ENCODE measurements around the gene AJAP1.

The AJAP1 gene

DNA sequence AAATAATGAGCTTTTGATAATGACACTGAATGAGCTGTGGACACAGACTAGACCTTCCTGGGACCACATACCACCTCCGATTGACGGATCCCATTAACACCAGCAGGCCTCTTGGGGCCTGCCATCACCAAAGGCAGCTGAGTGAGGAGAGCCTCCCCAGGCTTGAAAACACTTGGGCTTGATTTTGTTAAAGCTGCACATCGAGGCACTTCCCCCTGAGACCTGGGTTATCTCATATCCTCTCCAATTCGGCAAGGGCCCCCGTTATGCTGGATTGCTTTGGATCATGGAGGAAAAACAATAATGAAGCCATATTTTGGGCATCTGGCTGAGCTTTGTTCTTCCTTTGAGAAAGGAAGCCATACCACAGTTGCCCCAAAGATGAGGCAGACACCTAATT, 143.0 kb downstream of the AJAP1 start:
- Histone ChIP-seq H3K4ac (ENCODE audit: low read length) (no peak overlapping the region), H2AFZ (ENCODE audit: low read length) (no peak overlapping the region), H4K8ac (ENCODE audit: low read depth, low read length) (no peak overlapping the region), H3K9ac (ENCODE audit: low read depth, low read length, poor library complexity) (no peak overlapping the region), H2AK5ac (ENCODE audit: low read depth, low read length) (no peak overlapping the region), H3K18ac (ENCODE audit: low read length) (no peak overlapping the region), H3K4me1 (ENCODE audit: control insufficient read depth in 2 of 2, insufficient read depth in 1 of 2, low read depth in 1 of 2, low read length in 2 of 2) (no peaks in the 10 kb centered on the region), H3K27me3 (ENCODE audit: control insufficient read depth in 3 of 3, insufficient read depth in 3 of 3, low read depth in 1 of 3, low read length in 3 of 3) (no peaks in the 10 kb centered on the region), H3K23ac (ENCODE audit: low read depth, low read length, poor library complexity) (no peak overlapping the region), H2BK120ac (ENCODE audit: low read depth, low read length) (no peak overlapping the region), H3K27ac (replicated peaks; ENCODE audit: low read length) (no peak overlapping the region), H3K4me3 (ENCODE audit: low read length in 2 of 2) (no peak overlapping the region), H3K79me1 (ENCODE audit: low read depth, low read length) (peaks cover 2% of the 10 kb centered on the region), H2BK15ac (ENCODE audit: low read length) (no peak overlapping the region), H2BK12ac (ENCODE audit: low read length) (no peak overlapping the region), H3K9me3 (replicated peaks in 1 of 2; ENCODE audit: control insufficient read depth in 2 of 2, insufficient read depth in 1 of 2, low read depth in 1 of 2, low read length in 2 of 2) (peaks cover 0 to 4% of the 10 kb centered on the region in 2 donors), H3K36me3 (replicated peaks in 1 of 2; ENCODE audit: control insufficient read depth in 2 of 2, insufficient read depth in 2 of 2, low read length in 2 of 2) (no peaks in the 10 kb centered on the region), H2BK5ac (ENCODE audit: low read length) (no peak overlapping the region), H3K4me2 (ENCODE audit: insufficient read depth, low read length, poor library complexity, severe bottlenecking) (no peak overlapping the region), H3K14ac (ENCODE audit: low read length) (no peak overlapping the region), H4K91ac (ENCODE audit: low read depth, low read length, poor library complexity) (no peak overlapping the region)
- DNase-seq (ENCODE audit: low spot score): no peak
- WGBS, 2 donors (ENCODE audit: extremely low coverage in 2 of 2, insufficient read length in 2 of 2, insufficient replicate concordance in 1 of 2): no CpG with 5 or more reads among the region's 5 CpGs

DNA sequence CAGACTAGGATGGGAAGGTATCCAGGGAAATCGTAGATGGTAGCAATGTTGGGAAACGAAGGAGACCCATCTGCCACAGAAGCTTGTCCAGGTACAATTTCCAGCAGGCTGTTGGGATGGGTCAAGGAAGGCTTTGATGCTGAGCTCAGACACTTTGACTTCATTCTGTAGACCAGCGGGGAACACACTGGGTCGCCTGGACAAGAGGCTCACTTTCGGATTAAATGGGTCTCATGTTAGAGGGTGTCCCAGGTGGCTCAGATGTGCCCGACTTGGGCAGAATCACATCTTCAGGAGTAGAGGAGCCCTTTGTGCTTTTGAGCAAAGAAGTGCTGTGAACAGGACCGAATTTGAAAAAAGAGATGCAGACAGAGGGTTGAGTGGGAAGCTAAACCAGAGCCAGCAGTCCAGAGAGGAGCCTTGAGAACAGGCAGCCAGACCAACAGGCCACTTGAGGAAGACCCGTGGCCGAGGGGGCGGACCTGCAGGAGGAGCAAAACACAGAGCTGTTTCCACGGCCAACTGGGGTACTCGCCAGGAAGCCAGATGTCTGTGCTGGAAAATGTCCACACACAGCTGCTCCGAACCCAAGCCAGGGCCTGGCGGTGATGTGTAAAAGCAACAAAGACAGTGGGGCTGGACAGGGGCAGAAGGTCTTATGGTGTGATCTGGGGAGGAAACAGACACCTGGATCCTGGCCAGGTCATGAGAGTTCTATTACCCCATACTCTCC, 146.9 kb downstream of the AJAP1 start:
- no peak overlapping the region for H2AFZ ChIP-seq (ENCODE audit: low read length)
- H2AK5ac ChIP-seq (ENCODE audit: low read depth, low read length): no peak overlapping the region
- no peak overlapping the region for H3K9ac ChIP-seq (ENCODE audit: low read depth, low read length, poor library complexity)
- no peaks in the 10 kb centered on the region for H3K36me3 ChIP-seq (replicated peaks in 1 of 2; ENCODE audit: control insufficient read depth in 2 of 2, insufficient read depth in 2 of 2, low read length in 2 of 2)
- no peak overlapping the region for H2BK120ac ChIP-seq (ENCODE audit: low read depth, low read length)
- WGBS, 2 donors (ENCODE audit: extremely low coverage in 2 of 2, insufficient read length in 2 of 2, insufficient replicate concordance in 1 of 2): no CpG with 5 or more reads among the region's 14 CpGs
- H4K91ac ChIP-seq (ENCODE audit: low read depth, low read length, poor library complexity): no peak overlapping the region
- no peak overlapping the region for H3K4me3 ChIP-seq (ENCODE audit: low read length in 2 of 2)
- no peak overlapping the region for H3K4me2 ChIP-seq (ENCODE audit: insufficient read depth, low read length, poor library complexity, severe bottlenecking)
- H3K27me3 ChIP-seq (ENCODE audit: control insufficient read depth in 3 of 3, insufficient read depth in 3 of 3, low read depth in 1 of 3, low read length in 3 of 3): no peaks in the 10 kb centered on the region
- no peak overlapping the region for H3K27ac ChIP-seq (replicated peaks; ENCODE audit: low read length)
- H2BK12ac ChIP-seq (ENCODE audit: low read length): no peak overlapping the region
- H2BK15ac ChIP-seq (ENCODE audit: low read length): no peak overlapping the region
- DNase-seq (ENCODE audit: low spot score): no peak
- H3K18ac ChIP-seq (ENCODE audit: low read length): no peak overlapping the region
- H3K4me1 ChIP-seq (ENCODE audit: control insufficient read depth in 2 of 2, insufficient read depth in 1 of 2, low read depth in 1 of 2, low read length in 2 of 2): no peaks in the 10 kb centered on the region
- H2BK5ac ChIP-seq (ENCODE audit: low read length): no peak overlapping the region
- no peak overlapping the region for H3K4ac ChIP-seq (ENCODE audit: low read length)
- no peaks in the 10 kb centered on the region for H3K79me1 ChIP-seq (ENCODE audit: low read depth, low read length)
- H3K23ac ChIP-seq (ENCODE audit: low read depth, low read length, poor library complexity): no peak overlapping the region
- H4K8ac ChIP-seq (ENCODE audit: low read depth, low read length): no peak overlapping the region
- H3K14ac ChIP-seq (ENCODE audit: low read length): no peak overlapping the region
- H3K9me3 ChIP-seq (replicated peaks in 1 of 2; ENCODE audit: control insufficient read depth in 2 of 2, insufficient read depth in 1 of 2, low read depth in 1 of 2, low read length in 2 of 2): peaks cover 0 to 2% of the 10 kb centered on the region in 2 donors

DNA sequence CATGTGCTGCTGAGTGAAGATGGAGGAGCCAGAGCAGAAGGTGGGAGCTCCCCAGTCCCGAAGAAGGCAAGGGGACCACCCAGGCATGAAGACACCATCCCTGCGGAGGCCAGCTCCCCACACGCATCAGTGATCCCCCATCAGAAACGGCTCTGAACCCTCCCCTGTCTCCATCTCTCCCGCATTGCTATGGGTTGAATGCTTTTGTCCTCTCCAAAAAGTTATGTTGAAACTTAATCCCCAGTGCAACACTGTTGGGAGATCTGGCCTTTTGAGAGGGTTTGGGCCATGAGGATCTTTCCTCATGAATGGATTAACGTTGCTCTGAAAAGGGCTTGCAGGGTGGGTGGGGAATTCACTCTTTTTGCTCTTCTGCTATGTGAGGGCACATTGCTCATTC, 147.6 kb downstream of the AJAP1 start:
- Histone ChIP-seq H3K14ac (ENCODE audit: low read length) (no peak overlapping the region), H2AFZ (ENCODE audit: low read length) (no peak overlapping the region), H4K8ac (ENCODE audit: low read depth, low read length) (no peak overlapping the region), H3K4me1 (ENCODE audit: control insufficient read depth in 2 of 2, insufficient read depth in 1 of 2, low read depth in 1 of 2, low read length in 2 of 2) (no peaks in the 10 kb centered on the region), H3K4ac (ENCODE audit: low read length) (no peak overlapping the region), H3K4me3 (ENCODE audit: low read length in 2 of 2) (no peak overlapping the region), H2BK12ac (ENCODE audit: low read length) (no peak overlapping the region), H3K79me1 (ENCODE audit: low read depth, low read length) (no peaks in the 10 kb centered on the region), H2AK5ac (ENCODE audit: low read depth, low read length) (no peak overlapping the region), H2BK120ac (ENCODE audit: low read depth, low read length) (no peak overlapping the region), H3K27ac (replicated peaks; ENCODE audit: low read length) (no peak overlapping the region), H2BK5ac (ENCODE audit: low read length) (no peak overlapping the region), H3K4me2 (ENCODE audit: insufficient read depth, low read length, poor library complexity, severe bottlenecking) (no peak overlapping the region), H3K9me3 (replicated peaks in 1 of 2; ENCODE audit: control insufficient read depth in 2 of 2, insufficient read depth in 1 of 2, low read depth in 1 of 2, low read length in 2 of 2) (peaks cover 0 to 2% of the 10 kb centered on the region in 2 donors), H3K18ac (ENCODE audit: low read length) (no peak overlapping the region), H2BK15ac (ENCODE audit: low read length) (no peak overlapping the region), H4K91ac (ENCODE audit: low read depth, low read length, poor library complexity) (no peak overlapping the region), H3K23ac (ENCODE audit: low read depth, low read length, poor library complexity) (no peak overlapping the region), H3K9ac (ENCODE audit: low read depth, low read length, poor library complexity) (no peak overlapping the region), H3K27me3 (ENCODE audit: control insufficient read depth in 3 of 3, insufficient read depth in 3 of 3, low read depth in 1 of 3, low read length in 3 of 3) (no peaks in the 10 kb centered on the region), H3K36me3 (replicated peaks in 1 of 2; ENCODE audit: control insufficient read depth in 2 of 2, insufficient read depth in 2 of 2, low read length in 2 of 2) (no peaks in the 10 kb centered on the region)
- no CpG with 5 or more reads among the region's 6 CpGs for WGBS, 2 donors (ENCODE audit: extremely low coverage in 2 of 2, insufficient read length in 2 of 2, insufficient replicate concordance in 1 of 2)
- no peak for DNase-seq (ENCODE audit: low spot score)

DNA sequence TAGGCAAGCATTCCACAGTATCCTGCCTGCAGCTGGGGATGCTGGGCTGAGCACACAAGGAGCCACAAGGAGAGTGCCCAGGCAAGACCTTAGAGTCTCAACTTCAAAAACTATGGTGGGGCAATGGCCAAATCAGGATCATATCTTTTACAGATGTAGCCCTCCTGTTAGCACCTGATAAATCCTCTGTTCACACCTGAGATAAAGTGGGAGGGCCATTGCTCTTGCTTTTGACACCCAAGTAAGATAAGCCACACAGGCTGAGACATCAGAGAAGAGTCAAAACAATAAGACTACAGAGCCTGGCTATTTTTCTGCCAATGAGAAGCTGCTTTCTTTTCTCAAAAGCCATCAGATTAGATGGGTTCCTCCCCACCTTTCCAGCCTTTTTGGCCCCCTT, 148.9 kb downstream of the AJAP1 start:
- H2AFZ ChIP-seq (ENCODE audit: low read length): no peak overlapping the region
- H3K4ac ChIP-seq (ENCODE audit: low read length): no peak overlapping the region
- no peak overlapping the region for H4K91ac ChIP-seq (ENCODE audit: low read depth, low read length, poor library complexity)
- H3K9me3 ChIP-seq (replicated peaks in 1 of 2; ENCODE audit: control insufficient read depth in 2 of 2, insufficient read depth in 1 of 2, low read depth in 1 of 2, low read length in 2 of 2): peaks cover 0 to 2% of the 10 kb centered on the region in 2 donors
- H2BK5ac ChIP-seq (ENCODE audit: low read length): no peak overlapping the region
- DNase-seq (ENCODE audit: low spot score): no peak
- H3K4me1 ChIP-seq (ENCODE audit: control insufficient read depth in 2 of 2, insufficient read depth in 1 of 2, low read depth in 1 of 2, low read length in 2 of 2): no peaks in the 10 kb centered on the region
- no peaks in the 10 kb centered on the region for H3K27me3 ChIP-seq (ENCODE audit: control insufficient read depth in 3 of 3, insufficient read depth in 3 of 3, low read depth in 1 of 3, low read length in 3 of 3)
- H3K9ac ChIP-seq (ENCODE audit: low read depth, low read length, poor library complexity): no peak overlapping the region
- H3K18ac ChIP-seq (ENCODE audit: low read length): no peak overlapping the region
- H2AK5ac ChIP-seq (ENCODE audit: low read depth, low read length): no peak overlapping the region
- no peak overlapping the region for H2BK120ac ChIP-seq (ENCODE audit: low read depth, low read length)
- H4K8ac ChIP-seq (ENCODE audit: low read depth, low read length): no peak overlapping the region
- no peak overlapping the region for H2BK15ac ChIP-seq (ENCODE audit: low read length)
- no peak overlapping the region for H2BK12ac ChIP-seq (ENCODE audit: low read length)
- H3K4me3 ChIP-seq (ENCODE audit: low read length in 2 of 2): no peak overlapping the region
- H3K4me2 ChIP-seq (ENCODE audit: insufficient read depth, low read length, poor library complexity, severe bottlenecking): no peak overlapping the region
- no peak overlapping the region for H3K27ac ChIP-seq (replicated peaks; ENCODE audit: low read length)
- H3K23ac ChIP-seq (ENCODE audit: low read depth, low read length, poor library complexity): no peak overlapping the region
- no peaks in the 10 kb centered on the region for H3K79me1 ChIP-seq (ENCODE audit: low read depth, low read length)
- no peak overlapping the region for H3K14ac ChIP-seq (ENCODE audit: low read length)
- no peaks in the 10 kb centered on the region for H3K36me3 ChIP-seq (replicated peaks in 1 of 2; ENCODE audit: control insufficient read depth in 2 of 2, insufficient read depth in 2 of 2, low read length in 2 of 2)

Measured in neuronal stem cell (in vitro differentiated cells).